Renal pelvis (tissue), 4 donors: ENCODE results near the gene REEP3. TPM values are rescaled to one million over a fixed set of nuclear protein-coding genes. Genes with fewer than 3 reads are reported as not detected.
"Not testable (repeated sequence)": the region's sequence is repeated elsewhere in the genome, so short reads cannot be mapped to it uniquely, and the experiment has no call there.

ENCODE experiments used
- DNase-seq: peaks from one replicate; pipeline ENCODE4 v3.0.0-alpha.2; 2013
- polyA plus RNA-seq, 3 donors: library from polyadenylated mRNA; unstranded; fragments of 120-200 nt; gene quantifications; one replicate each; pipeline ENCODE4 v1.2.1, GENCODE V29; 2013; ENCODE audit not compliant: insufficient read length in 3 of 3

Gene REEP3
- polyA plus RNA-seq, 3 donors = 26.3 to 30.6 (median 26.5) TPM

- not testable (repeated sequence) for DNase-seq
Observed at GRCh38 chr10:63660941-63661340, 139.7 kb downstream of the REEP3 start.

DNA sequence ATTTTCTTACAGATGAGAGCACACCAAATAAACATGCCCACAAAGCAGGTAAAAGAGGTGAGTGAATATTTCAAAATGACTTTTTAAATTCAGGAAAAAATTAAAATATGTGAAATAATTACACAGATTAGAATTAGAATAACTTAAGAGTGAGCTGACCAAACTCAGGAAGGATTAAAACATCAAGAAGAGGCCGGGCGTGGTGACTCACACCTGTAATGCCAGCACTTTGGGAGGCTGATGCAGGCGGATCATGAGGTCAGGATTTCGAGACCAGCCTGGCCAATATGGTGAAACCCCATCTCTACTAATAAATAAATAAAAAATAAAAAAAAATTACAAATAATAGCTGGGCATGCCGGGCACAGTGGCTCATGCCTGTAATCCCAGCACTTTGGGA, 140.1 kb downstream of the REEP3 start:
- no peak for DNase-seq

GRCh38 chr10:63664341-63664885, 143.2 kb downstream of the REEP3 start:
- DNase-seq = no peak

GRCh38 chr10:63665006-63665580, 143.9 kb downstream of the REEP3 start:
- not testable (repeated sequence) for DNase-seq

- no peak for DNase-seq
Observed at GRCh38 chr10:63665670-63666134, 144.5 kb downstream of the REEP3 start.

GRCh38 chr10:63666836-63667383, 145.7 kb downstream of the REEP3 start:
- DNase-seq = no peak

- DNase-seq = no peak
Observed at GRCh38 chr10:63667596-63668480, 146.6 kb downstream of the REEP3 start.

DNA sequence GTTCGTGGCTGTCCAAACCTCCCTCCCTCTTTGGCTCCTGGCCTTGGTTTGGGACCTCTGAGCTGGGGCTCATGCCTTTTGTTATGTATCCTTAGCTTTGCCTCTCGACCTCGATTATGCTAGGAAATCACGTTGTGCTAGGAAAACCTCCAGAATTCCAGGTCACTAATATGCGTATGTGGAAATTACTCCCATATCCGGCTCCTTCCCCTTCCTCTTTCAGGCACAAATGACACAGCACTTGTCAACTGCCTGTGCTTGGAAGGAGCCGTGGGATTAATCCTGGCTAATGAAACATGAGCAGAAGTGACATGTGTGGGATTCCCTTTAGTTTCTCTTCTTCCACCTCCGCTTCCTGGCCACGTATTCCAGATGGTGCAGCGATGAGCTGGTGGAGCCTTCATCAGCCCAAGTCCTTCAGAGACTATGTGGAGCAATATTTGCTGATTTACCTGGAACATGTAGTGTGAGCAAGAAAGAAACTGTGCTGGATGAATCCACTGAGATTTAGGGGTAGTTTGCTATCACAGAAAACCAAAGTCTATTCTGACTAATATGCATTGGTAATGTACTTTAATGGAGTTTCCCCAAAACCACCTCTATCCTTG, 149.2 kb downstream of the REEP3 start:
- no peak for DNase-seq

- no peak for DNase-seq
Observed at GRCh38 chr10:63671317-63671937, 150.2 kb downstream of the REEP3 start.

DNA sequence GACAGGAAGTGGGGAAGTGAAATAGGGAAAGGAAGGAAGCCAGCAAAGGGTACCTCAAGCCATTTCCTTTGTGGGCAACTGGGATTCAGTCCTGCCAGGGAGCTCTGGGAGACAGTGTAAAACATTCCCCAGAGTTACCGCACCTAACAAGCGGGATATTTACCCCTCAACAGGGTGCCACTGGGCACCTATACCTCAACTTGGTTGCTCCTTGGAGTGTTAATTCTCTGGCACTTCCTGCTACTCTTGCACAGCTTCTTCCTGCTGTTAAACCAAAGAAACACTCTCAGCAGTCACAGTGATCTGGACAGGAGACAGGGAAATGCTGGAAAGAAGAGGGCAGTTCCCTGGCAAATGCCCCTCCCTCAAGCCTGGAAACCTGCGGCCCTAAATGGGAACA, 151.3 kb downstream of the REEP3 start:
- no peak for DNase-seq

DNA sequence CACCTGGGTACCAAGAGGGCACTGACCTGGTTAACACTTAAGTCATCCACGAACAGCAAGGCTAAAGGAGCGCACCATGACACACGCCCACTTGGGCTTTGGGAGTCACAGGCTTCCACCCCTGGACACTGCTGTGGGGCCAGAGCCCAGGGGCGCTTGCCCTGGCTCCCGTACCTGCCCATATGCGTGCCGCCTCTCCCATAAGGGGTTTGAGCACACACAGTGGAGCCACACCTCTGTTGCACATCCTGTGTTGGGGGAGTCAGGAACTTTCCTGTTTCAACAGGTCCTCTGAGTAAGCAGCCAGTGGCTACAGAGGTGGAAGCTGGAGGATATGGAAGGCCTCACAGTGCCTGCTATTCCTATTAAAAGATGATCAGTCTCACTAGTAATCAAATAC, 152.0 kb downstream of the REEP3 start:
- DNase-seq = no peak

DNA sequence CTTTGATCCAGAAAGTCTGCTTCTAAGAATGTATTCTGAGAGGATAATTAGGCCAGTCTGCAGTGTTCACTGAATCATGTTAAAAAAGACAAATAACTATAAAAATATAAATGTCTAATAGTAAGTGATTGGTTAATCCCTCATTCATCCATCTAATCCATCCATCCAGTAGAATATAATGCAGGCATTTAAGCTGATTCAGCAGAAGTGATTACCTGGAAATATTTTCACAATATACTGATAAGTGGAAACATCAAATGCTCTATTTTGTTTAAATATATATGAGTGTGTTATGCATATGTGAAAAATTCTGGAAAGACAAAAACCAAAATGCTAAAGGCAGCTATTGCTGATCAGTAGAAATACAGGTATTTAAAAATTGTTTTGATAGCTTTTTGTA, 152.6 kb downstream of the REEP3 start:
- no peak for DNase-seq

Other genes starting within 250 kb of the REEP3 start
- gene JMJD1C, start 55.4 kb upstream of the REEP3 start, polyA plus RNA-seq = 100 to 1,000 TPM in 1 of 3 donors, 10 to 100 TPM in 2; 86.2 to 105 (median 97.6) TPM